Cardiac muscle cell (in vitro differentiated cells and primary cell): ENCODE data around the gene CCDC197. TPM values are rescaled to one million over a fixed set of nuclear protein-coding genes. Genes with fewer than 3 reads are reported as not detected.

Source experiments
- DNase-seq, 2 donors: peaks; one replicate each; pipeline versions ENCODE4 v3.0.0 to v3.0.0-alpha.2; 2010 to 2017; ENCODE audit warnings: low read depth in 1 of 2, low spot score in 1 of 2
- H3K27ac ChIP-seq: fragments of 200-600 bp; sonication (generic); 2 replicates; pipeline ENCODE4 v1.5.1; 2016
- H3K27me3 ChIP-seq: fragments of 200-600 bp; sonication (generic); 2 replicates; pipeline ENCODE4 v1.6.0; 2016; ENCODE audit warnings: control low read depth
- H3K36me3 ChIP-seq: fragments of 200-600 bp; sonication (generic); 2 replicates; pipeline ENCODE4 v1.5.1; 2016; ENCODE audit warnings: control low read depth
- H3K4me1 ChIP-seq: fragments of 200-600 bp; sonication (generic); 2 replicates; pipeline ENCODE4 v1.8.1; 2017; ENCODE audit warnings: low read depth, mild to moderate bottlenecking, mixed run types
- H3K4me3 ChIP-seq: fragments of 200-600 bp; sonication (generic); 2 replicates; pipeline ENCODE4 v1.5.1; 2016; ENCODE audit warnings: mild to moderate bottlenecking
- H3K9me3 ChIP-seq: fragments of 200-600 bp; sonication (generic); 2 replicates; pipeline ENCODE4 v1.5.1; 2017; ENCODE audit warnings: low read depth, mild to moderate bottlenecking, control low read depth
- CTCF ChIP-seq: IDR thresholded peaks from 2 replicates; pipeline ENCODE4 v1.5.1; 2012; ENCODE audit warnings: low read depth, mild to moderate bottlenecking, low read length
- polyA plus RNA-seq: library from polyadenylated mRNA; unstranded; fragments of >200 nt; fragmentation: Nextera tagmentation; extraction: Ambion mirVana; gene quantifications from 2 replicates; pipeline ENCODE4 v1.2.1, GENCODE V29; 2016
- total RNA-seq: library from RNA; depleted of rRNA; stranded (reverse); fragments of >200 nt; gene quantifications from 2 replicates; pipeline ENCODE4 v1.2.3, GENCODE V29; 2016

CCDC197 gene
- total and polyA plus RNA-seq, 2 experiments from 2014 or later, result not detected

- TF ChIP-seq CTCF, result no peak
- Histone ChIP-seq H3K4me3 (no peak overlapping the region), H3K27me3 (no peaks in the 10 kb centered on the region)
Measured at GRCh38 chr14:94052199-94052598, 55.1 kb downstream of the CCDC197 start.

GRCh38 chr14:94052662-94053061 lies 55.6 kb downstream of the CCDC197 start:
- DNase-seq, result no peak
- Histone ChIP-seq H3K4me1 (peaks cover 29% of the 10 kb centered on the region), H3K9me3 (no peaks in the 10 kb centered on the region), H3K27me3 (no peaks in the 10 kb centered on the region), H3K27ac (peak overlapping the region; percentile 76), H3K4me3 (no peak overlapping the region), H3K36me3 (peaks cover 72% of the 10 kb centered on the region)
- TF ChIP-seq CTCF, result no peak

More at GRCh38 chr14:94052199-94052598, 55.1 kb downstream of the CCDC197 start:
- Histone ChIP-seq H3K9me3 (no peaks in the 10 kb centered on the region), H3K36me3 (peaks cover 72% of the 10 kb centered on the region), H3K27ac (peak overlapping the region; percentile 76), H3K4me1 (peaks cover 29% of the 10 kb centered on the region)
- DNase-seq, result no peak

DNA sequence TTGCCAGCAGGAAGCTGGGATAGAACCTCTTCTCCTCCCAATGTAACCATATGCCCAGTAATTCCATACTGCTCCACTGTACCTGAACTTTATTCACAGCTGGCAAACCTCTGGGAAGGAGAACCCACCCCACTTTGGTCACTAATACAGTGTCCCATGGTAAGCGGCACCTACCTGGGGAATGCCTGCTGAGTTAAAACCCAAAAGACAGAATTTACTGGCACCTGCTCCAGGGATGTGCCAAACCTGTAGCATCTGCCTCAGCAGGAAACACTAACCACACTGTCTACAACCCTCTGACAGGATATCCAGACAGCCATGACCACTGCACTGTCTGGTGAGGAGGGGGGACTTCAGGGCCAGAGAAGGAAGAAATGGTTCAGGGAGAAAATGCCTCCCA lies 57.3 kb downstream of the CCDC197 start:
- Histone ChIP-seq H3K27ac (no peak overlapping the region), H3K4me1 (peaks cover 29% of the 10 kb centered on the region), H3K27me3 (no peaks in the 10 kb centered on the region), H3K36me3 (peaks cover 69% of the 10 kb centered on the region), H3K4me3 (no peak overlapping the region), H3K9me3 (no peaks in the 10 kb centered on the region)
- TF ChIP-seq CTCF, result no peak
- no peak for DNase-seq

DNA sequence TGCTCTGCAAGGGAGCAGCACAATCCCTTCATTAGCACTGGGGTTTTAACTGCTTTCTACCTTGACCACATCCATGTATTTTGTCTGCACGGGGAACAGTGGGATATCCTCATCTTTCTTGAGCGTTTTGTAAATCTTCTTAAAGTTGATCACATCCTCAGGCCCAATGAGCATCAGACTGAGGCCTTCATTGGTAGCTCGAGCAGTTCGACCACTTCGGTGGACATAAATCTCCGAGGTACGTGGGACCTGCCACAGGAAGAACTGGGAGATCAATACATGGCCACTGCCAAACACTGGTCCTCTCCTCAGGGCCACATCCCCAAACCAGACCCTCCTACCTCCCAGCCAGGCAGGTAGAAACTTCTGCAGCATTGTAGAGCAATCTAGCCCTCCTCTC lies 57.8 kb downstream of the CCDC197 start:
- TF ChIP-seq CTCF, result no peak
- Histone ChIP-seq H3K4me1 (peaks cover 28% of the 10 kb centered on the region), H3K36me3 (peaks cover 69% of the 10 kb centered on the region), H3K9me3 (no peaks in the 10 kb centered on the region), H3K27ac (no peak overlapping the region), H3K27me3 (no peaks in the 10 kb centered on the region), H3K4me3 (no peak overlapping the region)
- no peak for DNase-seq

DNA sequence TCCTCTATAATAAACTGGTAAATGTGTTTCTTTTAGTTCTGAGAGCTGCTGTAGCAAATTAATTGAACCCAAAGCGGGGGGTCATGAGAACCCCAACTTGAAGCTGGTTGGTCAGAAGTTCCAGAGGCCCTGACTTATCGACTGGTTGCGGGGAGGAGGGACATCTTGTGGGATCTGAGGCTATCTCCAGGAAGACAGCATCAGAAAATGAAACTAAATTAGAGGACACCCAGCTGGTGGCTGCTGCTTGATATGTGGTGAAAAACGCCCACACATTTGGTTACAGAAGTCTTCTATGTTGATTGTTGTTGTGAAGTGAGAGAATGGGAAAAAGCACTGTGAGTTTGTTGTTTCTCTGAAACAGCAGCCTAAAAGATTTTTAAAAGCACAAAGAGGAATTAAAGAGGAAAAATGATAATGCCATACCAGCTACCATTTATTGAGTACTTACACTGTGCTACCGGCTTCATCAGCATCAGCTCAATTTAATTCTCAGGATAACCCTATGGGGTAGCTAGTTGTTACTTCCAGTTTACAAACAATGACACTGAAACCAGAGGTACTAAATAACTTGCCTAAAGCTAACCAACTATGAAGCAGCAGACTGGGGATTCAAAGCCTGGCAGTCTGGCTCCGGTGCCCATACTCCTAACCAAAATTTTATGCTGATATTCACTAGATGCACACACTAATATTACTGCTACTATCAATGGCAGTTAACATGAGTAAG lies 59.6 kb downstream of the CCDC197 start:
- no peak overlapping the region for H3K4me3 ChIP-seq
- peaks cover 80% of the 10 kb centered on the region for H3K36me3 ChIP-seq
- TF ChIP-seq CTCF, result no peak
- peak in 1 of 2 donors; percentile 64 for DNase-seq
- peaks cover 12% of the 10 kb centered on the region for H3K4me1 ChIP-seq
- H3K9me3 ChIP-seq, result no peaks in the 10 kb centered on the region
- H3K27me3 ChIP-seq, result no peaks in the 10 kb centered on the region
- no peak overlapping the region for H3K27ac ChIP-seq
